ENCODE data around the gene FBRSL1.

FBRSL1 gene

GRCh38 chr12:132558861-132559623 is 69.1 kb downstream of the FBRSL1 start:
- no peak for DNase-seq (ENCODE audit: low spot score)

GRCh38 chr12:132559652-132560363 is 69.9 kb downstream of the FBRSL1 start:
- peak; percentile 44 for DNase-seq (ENCODE audit: low spot score)

DNA sequence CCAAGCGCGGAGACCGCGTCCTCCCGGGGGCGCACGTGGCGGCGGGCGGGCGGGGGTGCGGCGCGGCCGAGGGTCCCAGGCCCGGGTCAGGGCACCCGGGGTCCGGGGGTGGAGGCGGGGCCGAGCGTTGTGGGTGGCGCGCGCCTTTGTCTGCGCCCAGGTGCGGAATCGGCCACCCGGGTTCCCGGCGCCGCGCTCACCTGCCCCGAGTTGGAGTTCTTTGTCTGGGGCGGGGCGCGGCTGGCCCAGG is 70.3 kb downstream of the FBRSL1 start:
- DNase-seq (ENCODE audit: low spot score) = no peak

GRCh38 chr12:132560614-132561426 is 70.9 kb downstream of the FBRSL1 start:
- DNase-seq (ENCODE audit: low spot score) = peak; percentile 61

Data from COLO829 (cell line).